Stimulated activated naive B cell treated with anti-CD40 and anti-IgM and Interleukin-4, amounts not matched to agents 10 μg/mL and 1 μg/mL and 100 μg/mL, for 72 hours (primary cell): ENCODE results near the gene ATXN10.
"Not testable (repeated sequence)": the region's sequence is repeated elsewhere in the genome, so short reads cannot be mapped to it uniquely, and the experiment has no call there.

Source experiments
- ATAC-seq, 2 donors: fragments of 150-1000 bp; cut with Tn5 transposase; replicated peaks; 2 replicates each; pipeline ENCODE4 v1.10.0; 2021; ENCODE audit warnings: moderate library complexity in 1 of 2
- DNase-seq: peaks from one replicate; pipeline ENCODE4 v3.0.0; 2021
- H3K27ac Mint-ChIP-seq: one replicate; pipeline ENCODE4 v1.8.0; 2022; ENCODE audit warnings: mild to moderate bottlenecking, mixed read lengths
- H3K27me3 Mint-ChIP-seq, 2 donors: one replicate each; pipeline ENCODE4 v1.8.0; 2022; ENCODE audit warnings: mixed read lengths in 2 of 2
- H3K36me3 Mint-ChIP-seq, 2 donors: one replicate each; pipeline ENCODE4 v1.8.0; 2022; ENCODE audit warnings: mixed read lengths in 2 of 2, mild to moderate bottlenecking in 1 of 2
- H3K4me1 Mint-ChIP-seq, 2 donors: one replicate each; pipeline ENCODE4 v1.8.0; 2022; ENCODE audit warnings: mixed read lengths in 2 of 2, mild to moderate bottlenecking in 1 of 2
- H3K4me3 Mint-ChIP-seq, 2 donors: one replicate each; pipeline ENCODE4 v1.8.0; 2022; ENCODE audit warnings: mild to moderate bottlenecking in 2 of 2, mixed read lengths in 2 of 2, moderate library complexity in 1 of 2
- H3K9me3 Mint-ChIP-seq, 2 donors: one replicate each; pipeline ENCODE4 v1.8.0; 2022; ENCODE audit warnings: mixed read lengths in 2 of 2, mild to moderate bottlenecking in 1 of 2

The ATXN10 gene

GRCh38 chr22:45671783-45672563, at the start of gene ATXN10:
Gene ATXN10 (plus strand): TSS chr22:45671834. CDS start chr22:45672064, 230 bp downstream.
- Mint-ChIP-seq H3K27ac (peak within 1 kb of the TSS; percentile 95), H3K9me3 (peaks cover 0 to 2% of the 10 kb centered on the region in 2 donors), H3K27me3 (peaks cover 4 to 6% of the 10 kb centered on the region in 2 donors), H3K4me3 (peak within 1 kb of the TSS; percentile 94 to 98), H3K4me1 (peaks cover 27 to 34% of the 10 kb centered on the region in 2 donors), H3K36me3 (peaks cover 4 to 21% of the 10 kb centered on the region in 2 donors)
- peak; percentile 80 to 81 for ATAC-seq
- peak; percentile 58 for DNase-seq

DNA sequence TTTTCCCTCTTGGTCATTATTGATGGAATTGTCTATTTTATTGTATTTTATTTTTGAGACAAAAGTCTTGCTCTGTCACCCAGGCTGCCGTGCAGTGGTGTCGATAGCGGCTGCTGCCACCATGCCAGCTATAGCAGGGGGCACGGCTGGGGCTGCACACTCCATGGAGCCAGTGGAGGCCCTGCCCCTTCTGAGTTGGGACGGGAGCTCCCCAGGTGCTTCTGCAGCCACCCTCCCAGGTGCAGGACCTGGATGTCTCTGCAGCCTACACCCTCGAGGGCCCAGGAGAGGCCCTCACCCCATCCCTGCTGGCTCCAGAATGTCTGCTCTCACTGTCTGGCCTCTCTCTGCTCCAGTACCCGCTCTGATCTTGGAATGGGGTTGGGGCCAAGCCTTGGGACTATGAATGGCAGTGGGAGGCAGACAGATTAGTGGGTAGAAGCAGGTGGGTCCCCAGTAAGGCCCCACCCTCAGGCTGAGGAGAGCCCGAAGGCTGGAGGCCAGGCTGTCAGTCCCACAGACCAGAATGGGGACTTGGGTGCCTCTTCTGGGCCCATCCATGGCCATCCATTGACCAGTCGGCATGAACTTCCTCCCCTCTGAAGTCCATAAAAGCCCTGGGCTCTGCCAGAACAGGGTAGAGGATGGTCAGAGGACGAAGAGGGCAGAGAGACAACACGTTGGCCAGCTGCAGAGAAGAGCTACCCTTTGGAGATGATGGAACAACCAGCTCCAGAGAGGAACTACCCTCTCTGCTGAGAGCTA, 49.6 kb upstream of the ATXN10 start:
- ATAC-seq (no peak), DNase-seq (no peak)
- Mint-ChIP-seq H3K4me3 (no peak overlapping the region), H3K36me3 (no peaks in the 10 kb centered on the region), H3K4me1 (peaks cover 0 to 5% of the 10 kb centered on the region in 2 donors), H3K9me3 (peaks cover 3 to 4% of the 10 kb centered on the region in 2 donors), H3K27ac (no peak overlapping the region), H3K27me3 (peaks cover 15 to 31% of the 10 kb centered on the region in 2 donors)

DNA sequence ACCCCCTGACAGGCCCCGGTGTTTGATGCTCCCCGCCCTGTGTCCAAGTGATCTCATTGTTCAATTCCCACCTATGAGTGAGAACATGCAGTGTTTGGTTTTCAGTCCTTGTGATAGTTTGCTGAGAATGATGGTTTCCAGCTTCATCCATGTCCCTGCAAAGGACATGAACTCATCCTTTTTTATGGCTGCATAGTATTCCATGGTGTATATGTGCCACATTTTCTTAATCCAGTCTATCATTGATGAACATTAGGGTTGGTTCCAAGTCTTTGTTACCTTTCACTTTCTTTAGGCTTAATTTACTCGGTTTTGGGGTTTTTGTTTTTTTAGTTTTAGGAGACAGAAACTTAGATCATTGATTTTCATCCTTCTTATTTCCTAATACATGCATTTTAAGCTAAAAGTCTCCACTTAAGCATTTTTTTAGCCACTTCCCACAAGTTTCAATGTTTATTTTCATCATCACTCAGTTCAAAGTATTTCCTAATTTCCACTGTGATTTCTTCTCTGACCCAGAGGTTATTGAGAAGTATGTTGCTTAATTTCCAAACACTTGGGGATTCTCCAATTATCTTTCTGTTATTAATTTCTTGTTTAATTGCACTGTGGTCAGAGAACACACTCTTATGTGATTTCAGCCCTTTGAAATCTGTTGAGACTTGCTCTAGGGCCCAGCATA, 48.0 kb upstream of the ATXN10 start:
- peaks cover 9 to 25% of the 10 kb centered on the region in 2 donors for H3K27me3 Mint-ChIP-seq
- not testable (repeated sequence) for H3K4me3 Mint-ChIP-seq, ATAC-seq, H3K27ac Mint-ChIP-seq, DNase-seq, H3K36me3 Mint-ChIP-seq, H3K9me3 Mint-ChIP-seq, H3K4me1 Mint-ChIP-seq

GRCh38 chr22:45626198-45626651, 45.4 kb upstream of the ATXN10 start:
- DNase-seq (no peak), ATAC-seq (no peak)
- H3K4me3 Mint-ChIP-seq = no peak overlapping the region
- H3K27ac Mint-ChIP-seq = no peak overlapping the region
- no peaks in the 10 kb centered on the region for H3K9me3 Mint-ChIP-seq
- peaks cover 1 to 6% of the 10 kb centered on the region in 2 donors for H3K4me1 Mint-ChIP-seq
- no peaks in the 10 kb centered on the region for H3K36me3 Mint-ChIP-seq
- peaks cover 33 to 49% of the 10 kb centered on the region in 2 donors for H3K27me3 Mint-ChIP-seq

GRCh38 chr22:45627489-45628233, 44.0 kb upstream of the ATXN10 start:
- Mint-ChIP-seq H3K4me1 (peaks cover 3 to 6% of the 10 kb centered on the region in 2 donors), H3K27ac (no peak overlapping the region), H3K4me3 (no peak overlapping the region), H3K9me3 (no peaks in the 10 kb centered on the region), H3K36me3 (no peaks in the 10 kb centered on the region), H3K27me3 (peaks cover 47 to 63% of the 10 kb centered on the region in 2 donors)
- DNase-seq = no peak
- no peak for ATAC-seq

GRCh38 chr22:45628515-45628914, 43.1 kb upstream of the ATXN10 start:
- Mint-ChIP-seq H3K9me3 (no peaks in the 10 kb centered on the region), H3K27me3 (peaks cover 53 to 72% of the 10 kb centered on the region in 2 donors), H3K27ac (no peak overlapping the region), H3K4me3 (no peak overlapping the region), H3K4me1 (peaks cover 3 to 6% of the 10 kb centered on the region in 2 donors), H3K36me3 (no peaks in the 10 kb centered on the region)
- ATAC-seq = no peak
- DNase-seq = no peak

- H3K27me3 Mint-ChIP-seq = peaks cover 59 to 76% of the 10 kb centered on the region in 2 donors
- no peak overlapping the region for H3K4me3 Mint-ChIP-seq
- H3K4me1 Mint-ChIP-seq = peaks cover 3 to 6% of the 10 kb centered on the region in 2 donors
- peak overlapping the region; percentile 9 for H3K27ac Mint-ChIP-seq
- ATAC-seq (peak; percentile 38 to 70), DNase-seq (no peak)
- H3K9me3 Mint-ChIP-seq = no peaks in the 10 kb centered on the region
- no peaks in the 10 kb centered on the region for H3K36me3 Mint-ChIP-seq
Measured at GRCh38 chr22:45629469-45630089, 42.1 kb upstream of the ATXN10 start.

- no peak for DNase-seq
- Mint-ChIP-seq H3K9me3 (no peaks in the 10 kb centered on the region), H3K27me3 (peaks cover 65 to 76% of the 10 kb centered on the region in 2 donors), H3K27ac (no peak overlapping the region), H3K4me1 (peaks cover 3 to 6% of the 10 kb centered on the region in 2 donors), H3K4me3 (no peak overlapping the region), H3K36me3 (no peaks in the 10 kb centered on the region)
- ATAC-seq = no peak
Measured at GRCh38 chr22:45630436-45630835, 41.2 kb upstream of the ATXN10 start.

GRCh38 chr22:45631140-45631840, 40.3 kb upstream of the ATXN10 start:
- H3K4me1 Mint-ChIP-seq = peaks cover 3 to 6% of the 10 kb centered on the region in 2 donors
- H3K36me3 Mint-ChIP-seq = no peaks in the 10 kb centered on the region
- peaks cover 64 to 70% of the 10 kb centered on the region in 2 donors for H3K27me3 Mint-ChIP-seq
- H3K9me3 Mint-ChIP-seq = no peaks in the 10 kb centered on the region
- no peak for DNase-seq
- no peak for ATAC-seq
- H3K4me3 Mint-ChIP-seq = no peak overlapping the region
- no peak overlapping the region for H3K27ac Mint-ChIP-seq

GRCh38 chr22:45631841-45632238, 39.8 kb upstream of the ATXN10 start:
- Mint-ChIP-seq H3K27ac (no peak overlapping the region), H3K27me3 (peaks cover 67 to 73% of the 10 kb centered on the region in 2 donors), H3K9me3 (no peaks in the 10 kb centered on the region), H3K36me3 (no peaks in the 10 kb centered on the region), H3K4me1 (peaks cover 3 to 6% of the 10 kb centered on the region in 2 donors), H3K4me3 (no peak overlapping the region)
- DNase-seq = no peak
- no peak for ATAC-seq

GRCh38 chr22:45632791-45633515, 38.7 kb upstream of the ATXN10 start:
- no peak for ATAC-seq
- Mint-ChIP-seq H3K4me1 (peaks cover 3 to 6% of the 10 kb centered on the region in 2 donors), H3K9me3 (no peaks in the 10 kb centered on the region), H3K27ac (no peak overlapping the region), H3K36me3 (no peaks in the 10 kb centered on the region), H3K4me3 (no peak overlapping the region), H3K27me3 (peaks cover 74 to 82% of the 10 kb centered on the region in 2 donors)
- DNase-seq = no peak

DNA sequence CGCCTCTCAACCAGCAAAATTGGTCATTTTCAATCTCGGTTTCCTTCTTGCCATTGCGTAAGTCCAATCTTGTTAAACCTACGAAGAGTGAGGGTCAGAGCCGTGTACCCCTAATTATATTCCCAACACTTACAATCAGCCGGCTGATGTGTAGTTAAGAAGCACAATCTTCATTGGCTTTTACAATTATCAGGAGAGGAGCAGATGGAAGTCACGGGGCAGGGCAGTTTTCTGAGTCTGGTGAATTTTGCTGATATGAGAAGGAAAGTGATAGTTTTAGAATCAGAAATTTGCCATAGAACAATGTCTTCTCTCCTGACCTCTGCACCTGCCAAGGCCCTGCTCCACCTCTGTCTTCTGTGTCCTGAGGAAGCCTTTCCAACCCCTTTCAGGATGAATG, 35.0 kb upstream of the ATXN10 start:
- H3K27me3 Mint-ChIP-seq = peaks cover 72 to 84% of the 10 kb centered on the region in 2 donors

More for the DNA sequence above, 35.0 kb upstream of the ATXN10 start:
- no peak overlapping the region for H3K4me3 Mint-ChIP-seq
- no peak for DNase-seq
- H3K36me3 Mint-ChIP-seq = no peaks in the 10 kb centered on the region
- no peak for ATAC-seq
- H3K9me3 Mint-ChIP-seq = no peaks in the 10 kb centered on the region
- H3K27ac Mint-ChIP-seq = no peak overlapping the region
- H3K4me1 Mint-ChIP-seq = peaks cover 0 to 4% of the 10 kb centered on the region in 2 donors
